PC-3 (cell line): Measurements from ENCODE around the gene KCNC4. TPM values are rescaled to one million over a fixed set of nuclear protein-coding genes. Genes with fewer than 3 reads are reported as not detected.

ENCODE experiments used
- ATAC-seq: fragments of 200-7000 bp; cut with Tn5 transposase; 2 replicates; pipeline ENCODE4 v1.9.1; 2020; ENCODE audit warnings: mild to moderate bottlenecking, moderate library complexity
- BruUV-seq: library from RNA; stranded (reverse); fragments of 400-500 nt; replicated peaks from 2 replicates; lab custom pipeline; 2021; lab: Mats Ljungman, UMichigan
- CTCF ChIA-PET: fragments of 300-600 bp; sonication (Branson Sonifier 250); formaldehyde crosslinking; loops from one replicate; lab custom pipeline; 2022; ENCODE audit warnings: antibody characterized with exemption; lab: Charles Lee
- POLR2A ChIA-PET: fragments of 300-600 bp; sonication (Branson Sonifier 250); formaldehyde crosslinking; loops from one replicate; lab custom pipeline; 2022; ENCODE audit warnings: antibody characterized with exemption; ENCODE audit not compliant: unreplicated experiment; lab: Charles Lee
- DNase-seq: peaks from one replicate; pipeline ENCODE4 v3.0.0-alpha.2; 2015
- H2AFZ ChIP-seq: fragments of 300-600 bp; sonication (generic); 2 replicates; pipeline ENCODE4 v1.6.0; 2016; ENCODE audit warnings: antibody characterized with exemption, low read length
- H3F3A ChIP-seq: fragments of 300-600 bp; sonication (generic); one replicate; pipeline ENCODE4 v1.6.0; 2017; ENCODE audit warnings: antibody characterized with exemption, low read length, control low read depth, mild to moderate bottlenecking; ENCODE audit not compliant: unreplicated experiment
- H3K27ac ChIP-seq: fragments of 300-600 bp; sonication (generic); 2 replicates; pipeline ENCODE4 v1.5.1; 2016; ENCODE audit warnings: mild to moderate bottlenecking, low read length
- H3K27me3 ChIP-seq: fragments of 300-600 bp; sonication (generic); 2 replicates; pipeline ENCODE4 v1.6.1; 2016; ENCODE audit warnings: low read length, mixed read lengths
- H3K36me3 ChIP-seq: fragments of 300-600 bp; sonication (generic); 2 replicates; pipeline ENCODE4 v1.6.1; 2016; ENCODE audit warnings: low read depth, mixed run types, low read length, mixed read lengths
- H3K4me1 ChIP-seq: fragments of 300-600 bp; sonication (generic); 2 replicates; pipeline ENCODE4 v1.5.1; 2016; ENCODE audit warnings: low read length; ENCODE audit not compliant: insufficient read depth
- H3K4me2 ChIP-seq: fragments of 300-600 bp; sonication (generic); 2 replicates; pipeline ENCODE4 v1.6.0; 2016; ENCODE audit warnings: low read length
- H3K4me3 ChIP-seq: fragments of 300-600 bp; sonication (generic); 2 replicates; pipeline ENCODE4 v1.5.1; 2016; ENCODE audit warnings: mild to moderate bottlenecking, low read length, mixed read lengths
- H3K79me2 ChIP-seq: fragments of 300-600 bp; sonication (generic); 2 replicates; pipeline ENCODE4 v1.6.1; 2017; ENCODE audit warnings: low read length, mixed read lengths
- H3K9ac ChIP-seq: fragments of 300-600 bp; sonication (generic); 2 replicates; pipeline ENCODE4 v1.6.0; 2016; ENCODE audit warnings: mild to moderate bottlenecking, low read length
- H3K9me2 ChIP-seq: fragments of 300-600 bp; sonication (generic); replicated peaks from 2 replicates; pipeline ENCODE4 v1.6.1; 2016; ENCODE audit warnings: mixed run types, low read length, mixed read lengths
- H3K9me3 ChIP-seq: fragments of 300-600 bp; sonication (generic); 2 replicates; pipeline ENCODE4 v1.6.1; 2016; ENCODE audit warnings: low read length, mixed read lengths
- H4K20me1 ChIP-seq: fragments of 300-600 bp; sonication (generic); 2 replicates; pipeline ENCODE4 v1.6.1; 2016; ENCODE audit warnings: low read length, mixed read lengths
- CTCF ChIP-seq: fragments of 300-600 bp; sonication (generic); conservative IDR thresholded peaks from 2 replicates; pipeline ENCODE4 v1.5.1; 2017; ENCODE audit warnings: antibody characterized with exemption, low read depth, mild to moderate bottlenecking, low read length
- EZH2 ChIP-seq: fragments of 300-600 bp; sonication (generic); IDR thresholded peaks from one replicate; pipeline ENCODE4 v1.6.1; 2017; ENCODE audit warnings: antibody characterized with exemption, mild to moderate bottlenecking, low read length; ENCODE audit not compliant: unreplicated experiment
- EZH2phosphoT487 ChIP-seq: fragments of 300-600 bp; sonication (generic); IDR thresholded peaks from 2 replicates; pipeline ENCODE4 v1.6.1; 2018; ENCODE audit warnings: mild to moderate bottlenecking, antibody characterized with exemption, low read length, borderline replicate concordance
- intact Hi-C: fragments of 100-400 bp; cut with micrococcal nuclease; formaldehyde crosslinking; loops from 2 replicates; pipeline ENCODE4 v1.9.0; 2023
- total RNA-seq: library from RNA; depleted of rRNA; stranded (reverse); fragments of >200 nt; gene quantifications from 2 replicates; pipeline ENCODE4 v1.2.3, GENCODE V29; 2014

The KCNC4 gene
- total RNA-seq, 1 experiment from 2014 or later, result 1.6 TPM

- Histone ChIP-seq H3F3A (no peaks in the 10 kb centered on the region), H3K9me2 (no peaks in the 10 kb centered on the region), H2AFZ (no peak overlapping the region), H3K27me3 (peaks cover 26% of the 10 kb centered on the region), H3K36me3 (no peaks in the 10 kb centered on the region), H3K9me3 (no peaks in the 10 kb centered on the region), H4K20me1 (no peaks in the 10 kb centered on the region), H3K4me3 (no peak overlapping the region), H3K4me2 (no peak overlapping the region), H3K79me2 (no peaks in the 10 kb centered on the region), H3K4me1 (no peaks in the 10 kb centered on the region), H3K27ac (no peak overlapping the region), H3K9ac (no peak overlapping the region)
- POLR2A ChIA-PET, result no interaction called here
- CTCF ChIA-PET, result no interaction called here
- no TSS peak for BruUV-seq
- DNase-seq (no peak), ATAC-seq (no peak)
- intact Hi-C loops, result no loop called here
- TF ChIP-seq CTCF (no peak), EZH2phosphoT487 (no peak), EZH2 (no peak)
Observed at GRCh38 chr1:110250008-110250407, 39.9 kb downstream of the KCNC4 start.

GRCh38 chr1:110250749-110251148 is 40.6 kb downstream of the KCNC4 start:
- intact Hi-C loops, result no loop called here

More at GRCh38 chr1:110250749-110251148, 40.6 kb downstream of the KCNC4 start:
- no peaks in the 10 kb centered on the region for H3K36me3 ChIP-seq
- H3K27me3 ChIP-seq, result peaks cover 24% of the 10 kb centered on the region
- no peak overlapping the region for H3K4me3 ChIP-seq
- H3K9ac ChIP-seq, result no peak overlapping the region
- no TSS peak for BruUV-seq
- no peaks in the 10 kb centered on the region for H4K20me1 ChIP-seq
- no peaks in the 10 kb centered on the region for H3K9me2 ChIP-seq
- H3K27ac ChIP-seq, result no peak overlapping the region
- H3K9me3 ChIP-seq, result no peaks in the 10 kb centered on the region
- no peaks in the 10 kb centered on the region for H3K79me2 ChIP-seq
- H3F3A ChIP-seq, result no peaks in the 10 kb centered on the region
- ChIA-PET POLR2A (no interaction called here), CTCF (no interaction called here)
- TF ChIP-seq CTCF, result no peak
- no peak for TF ChIP-seq EZH2phosphoT487
- TF ChIP-seq EZH2, result no peak
- no peak overlapping the region for H3K4me2 ChIP-seq
- DNase-seq (no peak), ATAC-seq (no peak)
- H3K4me1 ChIP-seq, result no peaks in the 10 kb centered on the region
- H2AFZ ChIP-seq, result no peak overlapping the region
